HG03108 (cell line): ENCODE results near the gene MAGEC3.

Source experiments
- ATAC-seq: cut with Tn5 transposase; IDR thresholded peaks from one replicate; pipeline ENCODE4 v1.9.1; 2021; ENCODE audit warnings: moderate library complexity; ENCODE audit not compliant: unreplicated experiment

MAGEC3 gene

DNA sequence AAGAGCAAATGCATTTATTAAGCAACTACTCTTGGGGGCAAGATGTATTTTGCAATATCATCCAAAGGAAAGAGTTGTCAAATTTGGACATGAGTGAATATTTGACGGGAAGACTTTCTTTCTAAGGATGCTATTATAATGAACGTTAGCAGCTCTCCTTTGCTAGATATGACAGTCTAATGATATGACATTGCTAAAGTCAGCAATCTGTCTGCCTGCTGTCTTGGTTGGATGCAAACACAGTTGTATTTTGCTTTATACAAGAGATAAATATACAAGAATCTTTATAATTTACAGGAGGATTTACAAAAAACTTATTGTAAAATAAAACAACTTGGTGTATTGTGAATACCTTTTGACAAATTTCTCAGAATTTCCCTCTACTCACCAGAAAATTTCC is 103.1 kb downstream of the MAGEC3 start:
- ATAC-seq, result no peak

- no peak for ATAC-seq
These were observed 107.3 kb downstream of the MAGEC3 start for GRCh38 chrX:141945426-141945825.

- ATAC-seq, result no peak
These were observed 109.2 kb downstream of the MAGEC3 start for GRCh38 chrX:141947350-141947749.
